ENCODE data around the gene AK1.
"Not testable (repeated sequence)": the region's sequence is repeated elsewhere in the genome, so short reads cannot be mapped to it uniquely, and the experiment has no call there.

AK1 gene

GRCh38 chr9:127883959-127884358, 6.5 kb upstream of the AK1 start:
- DNase-seq (ENCODE audit: extremely low read depth, low read depth), result no peak
- no peak for TF ChIP-seq CTCF (IDR thresholded peaks at IDR 0.05; ENCODE audit: low read depth, low read length)

GRCh38 chr9:127881715-127882114, 4.2 kb upstream of the AK1 start:
- not testable (repeated sequence) for DNase-seq (ENCODE audit: extremely low read depth, low read depth)

- no peak for DNase-seq (ENCODE audit: extremely low read depth, low read depth)
- TF ChIP-seq CTCF (IDR thresholded peaks at IDR 0.05; ENCODE audit: low read depth, low read length), result no peak
Measured at GRCh38 chr9:127880143-127880542, 2.7 kb upstream of the AK1 start.

- DNase-seq (ENCODE audit: extremely low read depth, low read depth), result no peak
- no peak for TF ChIP-seq CTCF (IDR thresholded peaks at IDR 0.05; ENCODE audit: low read depth, low read length)
Measured at GRCh38 chr9:127878652-127879390, 1.3 kb upstream of the AK1 start.

GRCh38 chr9:127878001-127878651, 651 bp upstream of the AK1 start:
- no peak for TF ChIP-seq CTCF (IDR thresholded peaks at IDR 0.05; ENCODE audit: low read depth, low read length)
- DNase-seq (ENCODE audit: extremely low read depth, low read depth), result no peak

GRCh38 chr9:127876764-127877562, 512 bp downstream of the AK1 start:
- no peak for TF ChIP-seq CTCF (IDR thresholded peaks at IDR 0.05; ENCODE audit: low read depth, low read length)
- no peak for DNase-seq (ENCODE audit: extremely low read depth, low read depth)

GRCh38 chr9:127876026-127876763, 1.3 kb downstream of the AK1 start:
- TF ChIP-seq CTCF (IDR thresholded peaks at IDR 0.05; ENCODE audit: low read depth, low read length), result no peak
- no peak for DNase-seq (ENCODE audit: extremely low read depth, low read depth)
